IPS DF 6.9 (cell line): ENCODE measurements around the gene SIX4.
"Not testable (repeated sequence)": the region's sequence is repeated elsewhere in the genome, so short reads cannot be mapped to it uniquely, and the experiment has no call there.

ENCODE experiments used
- DNase-seq: peaks from one replicate; pipeline ENCODE4 v3.0.0-alpha.2; 2013; ENCODE audit warnings: low read depth, low spot score
- H3K27ac ChIP-seq: one replicate; pipeline ENCODE4 v1.5.1; 2013; ENCODE audit warnings: low read length, control low read depth
- H3K27me3 ChIP-seq: 2 replicates; pipeline ENCODE4 v1.6.1; 2013; ENCODE audit warnings: mild to moderate bottlenecking, low read length; ENCODE audit not compliant: control insufficient read depth, insufficient read depth
- H3K36me3 ChIP-seq: 2 replicates; pipeline ENCODE4 v1.6.1; 2013; ENCODE audit warnings: low read length; ENCODE audit not compliant: control insufficient read depth, insufficient read depth
- H3K4me1 ChIP-seq: 2 replicates; pipeline ENCODE4 v1.6.1; 2013; ENCODE audit warnings: low read length; ENCODE audit not compliant: control insufficient read depth, insufficient read depth
- H3K4me3 ChIP-seq: 2 replicates; pipeline ENCODE4 v1.5.1; 2013; ENCODE audit warnings: mild to moderate bottlenecking, low read length
- H3K9me3 ChIP-seq: 2 replicates; pipeline ENCODE4 v1.6.1; 2013; ENCODE audit warnings: low read length, inconsistent platforms; ENCODE audit not compliant: control insufficient read depth, insufficient read depth
- WGBS: extraction: QIAGEN DNeasy Blood & Tissue Kit; methylation state at CpG from one replicate; pipeline ENCODE4 v1.1.7; 2013; ENCODE audit warnings: mixed read lengths, missing lambda C conversion rate; ENCODE audit not compliant: insufficient read length, insufficient coverage; 5-methylcytosine and 5-hydroxymethylcytosine counted together

Gene SIX4

GRCh38 chr14:60744566-60744965, 20.4 kb upstream of the SIX4 start:
- Histone ChIP-seq H3K27ac (no peak overlapping the region), H3K27me3 (no peaks in the 10 kb centered on the region), H3K4me3 (no peak overlapping the region), H3K4me1 (no peaks in the 10 kb centered on the region), H3K36me3 (no peaks in the 10 kb centered on the region), H3K9me3 (no peaks in the 10 kb centered on the region)
- no peak for DNase-seq

GRCh38 chr14:60738843-60739508, 14.8 kb upstream of the SIX4 start:
- Histone ChIP-seq H3K4me3 (no peak overlapping the region), H3K36me3 (no peaks in the 10 kb centered on the region), H3K9me3 (no peaks in the 10 kb centered on the region), H3K27ac (no peak overlapping the region), H3K27me3 (no peaks in the 10 kb centered on the region), H3K4me1 (no peaks in the 10 kb centered on the region)
- no CpG with 5 or more reads among the region's 4 CpGs for WGBS
- DNase-seq, result no peak

DNA sequence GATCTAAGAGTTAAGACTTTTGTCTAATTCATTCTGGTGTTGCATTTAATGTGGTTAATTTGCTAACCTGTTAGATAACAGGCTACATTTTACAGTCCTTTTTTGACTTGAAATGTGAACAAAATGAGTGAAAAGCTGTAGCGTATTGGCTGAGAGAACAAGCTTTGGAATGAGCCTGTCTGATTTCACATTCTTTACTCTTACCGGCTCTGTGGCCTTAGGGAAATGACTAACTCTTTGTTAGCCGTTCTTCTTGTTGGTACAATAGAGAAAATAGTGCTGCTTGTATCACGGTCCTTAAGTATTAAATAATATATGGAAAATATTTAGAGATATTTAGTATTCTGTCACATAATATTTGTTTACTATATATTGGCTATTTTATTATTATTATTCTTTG, 12.3 kb upstream of the SIX4 start:
- H3K4me1 ChIP-seq, result no peaks in the 10 kb centered on the region
- no peaks in the 10 kb centered on the region for H3K27me3 ChIP-seq
- no peak overlapping the region for H3K4me3 ChIP-seq
- WGBS, result no CpG with 5 or more reads among the region's 4 CpGs
- no peaks in the 10 kb centered on the region for H3K36me3 ChIP-seq
- H3K9me3 ChIP-seq, result no peaks in the 10 kb centered on the region
- DNase-seq, result no peak
- H3K27ac ChIP-seq, result no peak overlapping the region

DNA sequence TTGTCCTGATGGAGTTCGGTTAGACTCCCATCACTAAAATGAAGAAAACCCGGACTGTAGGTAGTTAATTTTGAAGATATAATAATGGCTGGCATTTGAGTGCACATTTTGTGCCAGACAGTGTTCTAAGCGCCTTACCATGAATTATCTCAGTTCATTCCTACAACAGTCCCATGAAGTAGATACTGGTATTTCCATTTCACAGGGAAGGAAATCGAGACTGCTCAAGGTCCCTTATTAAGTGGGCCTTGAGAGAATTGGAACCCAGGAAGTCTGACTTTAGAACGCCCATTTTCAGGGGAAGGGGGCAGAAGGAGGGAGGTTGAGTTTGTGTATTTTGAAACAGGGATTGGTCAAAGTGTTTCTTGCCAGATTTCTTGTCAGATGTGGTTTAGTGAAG, 11.3 kb upstream of the SIX4 start:
- no peak overlapping the region for H3K27ac ChIP-seq
- H3K9me3 ChIP-seq, result no peaks in the 10 kb centered on the region
- H3K4me3 ChIP-seq, result peak overlapping the region; percentile 94; the same call in 1 of the 2 replicates
- no peaks in the 10 kb centered on the region for H3K36me3 ChIP-seq
- WGBS, result no CpG with 5 or more reads among the region's 5 CpGs
- DNase-seq, result no peak
- H3K4me1 ChIP-seq, result no peaks in the 10 kb centered on the region
- no peaks in the 10 kb centered on the region for H3K27me3 ChIP-seq

DNA sequence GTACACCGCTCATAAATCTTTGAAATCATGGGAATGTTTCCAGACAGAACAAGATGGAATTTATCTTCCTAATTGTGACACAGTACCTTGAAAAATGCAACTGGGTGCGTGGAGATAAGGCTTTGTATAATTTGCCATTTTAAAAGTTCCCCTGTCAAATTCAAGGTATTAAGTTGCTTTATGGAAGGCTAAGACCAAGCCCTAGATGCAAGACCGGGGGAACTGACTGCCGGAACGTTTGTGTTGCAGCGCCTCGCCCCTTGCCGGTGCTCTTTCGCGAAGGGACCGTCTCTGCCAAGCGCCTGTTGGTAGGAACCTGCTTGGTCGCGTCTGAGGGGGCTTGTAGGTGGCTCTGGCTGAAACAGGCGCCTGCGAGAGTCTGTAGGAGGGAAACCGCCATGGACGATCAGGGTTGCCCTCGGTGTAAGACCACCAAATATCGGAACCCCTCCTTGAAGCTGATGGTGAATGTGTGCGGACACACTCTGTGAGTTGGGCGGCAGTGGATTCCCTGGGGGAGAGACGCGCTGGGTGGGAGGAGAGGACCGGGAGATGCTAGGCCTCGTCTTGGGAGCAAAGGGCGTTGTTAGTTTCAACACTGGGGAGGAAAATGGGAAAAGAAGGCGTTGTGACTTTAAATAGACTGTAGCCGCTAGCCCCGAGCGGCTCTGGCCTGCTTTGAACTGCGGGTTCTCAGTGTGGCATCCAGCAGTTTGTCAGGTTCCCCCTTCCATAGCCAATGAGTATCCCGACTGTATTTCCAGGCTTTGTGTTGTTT, 10.5 kb upstream of the SIX4 start, which contains the start of gene MNAT1:
MNAT1 (plus strand) TSS at position 297 of the 778 bp plus-strand sequence; CDS start at position 399, 102 bp downstream.
- H3K27me3 ChIP-seq, result no peaks in the 10 kb centered on the region
- DNase-seq, result no peak
- no peaks in the 10 kb centered on the region for H3K9me3 ChIP-seq
- H3K4me3 ChIP-seq, result peak within 1 kb of the TSS; percentile 94
- no peaks in the 10 kb centered on the region for H3K36me3 ChIP-seq
- H3K27ac ChIP-seq, result no peak within 1 kb of the TSS
- no peaks in the 10 kb centered on the region for H3K4me1 ChIP-seq
- no CpG with 5 or more reads among the region's 33 CpGs for WGBS

GRCh38 chr14:60732840-60733483, 8.8 kb upstream of the SIX4 start:
- H3K4me1 ChIP-seq, result no peaks in the 10 kb centered on the region
- H3K27me3 ChIP-seq, result no peaks in the 10 kb centered on the region
- no peaks in the 10 kb centered on the region for H3K36me3 ChIP-seq
- DNase-seq, result no peak
- no peak overlapping the region for H3K4me3 ChIP-seq
- H3K27ac ChIP-seq, result no peak overlapping the region
- no CpG with 5 or more reads among the region's 4 CpGs for WGBS
- no peaks in the 10 kb centered on the region for H3K9me3 ChIP-seq

DNA sequence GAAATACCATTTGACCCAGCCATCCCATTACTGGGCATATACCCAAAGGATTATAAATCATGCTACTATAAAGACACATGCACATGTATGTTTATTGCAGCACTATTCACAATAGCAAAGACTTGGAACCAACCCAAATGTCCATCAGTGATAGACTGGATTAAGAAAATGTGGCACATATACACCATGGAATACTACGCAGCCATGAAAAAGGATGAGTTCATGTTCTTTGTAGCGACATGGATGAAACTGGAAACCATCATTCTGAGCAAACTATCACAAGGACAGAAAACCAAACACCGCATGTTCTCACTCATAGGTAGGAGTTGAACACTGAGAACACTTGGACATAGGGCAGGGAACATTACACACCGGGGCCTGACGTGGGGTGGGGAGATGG, 7.1 kb upstream of the SIX4 start:
- H3K4me1 ChIP-seq, H3K27me3 ChIP-seq, H3K27ac ChIP-seq, H3K4me3 ChIP-seq, H3K9me3 ChIP-seq, H3K36me3 ChIP-seq, DNase-seq: not testable (repeated sequence)
- WGBS, result no CpG with 5 or more reads among the region's 5 CpGs

DNA sequence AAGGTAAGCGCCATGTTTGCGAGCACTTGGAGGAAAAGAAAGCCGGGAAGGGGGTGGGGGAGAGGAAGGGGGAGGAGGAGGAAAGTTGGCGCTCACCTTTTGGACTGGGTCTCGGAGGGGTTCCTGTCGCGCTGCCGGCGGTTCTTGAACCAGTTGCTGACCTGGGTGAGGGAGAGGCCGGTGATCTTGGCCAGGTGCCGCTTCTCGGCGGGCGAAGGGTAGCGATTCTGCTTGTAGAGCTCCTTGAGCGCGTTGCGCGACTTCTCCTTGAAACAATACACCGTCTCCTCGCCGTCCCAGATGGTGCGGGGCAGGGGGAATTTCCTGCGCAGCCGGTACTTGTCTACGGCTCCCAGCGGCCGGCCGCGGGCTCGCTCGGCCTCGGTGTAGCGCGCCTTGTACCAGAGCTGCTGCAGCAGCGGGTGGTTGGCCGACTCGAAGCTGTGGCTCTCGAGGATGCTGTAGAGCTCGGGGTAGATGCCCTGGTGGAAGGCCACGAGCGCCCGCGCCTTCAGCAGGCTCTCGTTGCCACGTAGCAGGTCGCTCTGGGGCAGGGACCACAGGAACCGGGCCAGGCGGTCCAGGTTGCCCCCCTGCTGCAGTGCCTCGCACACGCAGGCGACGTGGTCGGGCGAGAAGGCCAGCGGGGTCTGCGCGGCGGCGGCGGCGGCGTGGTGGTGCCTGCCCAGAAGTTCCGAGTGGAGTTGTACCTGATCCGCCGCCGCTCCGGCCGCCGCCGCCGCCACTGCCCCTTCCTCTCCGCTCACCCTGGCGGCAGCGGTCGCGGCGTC, 840 bp downstream of the SIX4 start:
- H3K36me3 ChIP-seq, result peaks cover 6% of the 10 kb centered on the region
- H3K9me3 ChIP-seq, result no peaks in the 10 kb centered on the region
- H3K4me1 ChIP-seq, result peaks cover 2% of the 10 kb centered on the region; the same call in 1 of the 2 replicates
- WGBS, result no CpG with 5 or more reads among the region's 78 CpGs
- no peak for DNase-seq
- no peak overlapping the region for H3K27ac ChIP-seq
- no peaks in the 10 kb centered on the region for H3K27me3 ChIP-seq
- H3K4me3 ChIP-seq, result peak overlapping the region; percentile 88

DNA sequence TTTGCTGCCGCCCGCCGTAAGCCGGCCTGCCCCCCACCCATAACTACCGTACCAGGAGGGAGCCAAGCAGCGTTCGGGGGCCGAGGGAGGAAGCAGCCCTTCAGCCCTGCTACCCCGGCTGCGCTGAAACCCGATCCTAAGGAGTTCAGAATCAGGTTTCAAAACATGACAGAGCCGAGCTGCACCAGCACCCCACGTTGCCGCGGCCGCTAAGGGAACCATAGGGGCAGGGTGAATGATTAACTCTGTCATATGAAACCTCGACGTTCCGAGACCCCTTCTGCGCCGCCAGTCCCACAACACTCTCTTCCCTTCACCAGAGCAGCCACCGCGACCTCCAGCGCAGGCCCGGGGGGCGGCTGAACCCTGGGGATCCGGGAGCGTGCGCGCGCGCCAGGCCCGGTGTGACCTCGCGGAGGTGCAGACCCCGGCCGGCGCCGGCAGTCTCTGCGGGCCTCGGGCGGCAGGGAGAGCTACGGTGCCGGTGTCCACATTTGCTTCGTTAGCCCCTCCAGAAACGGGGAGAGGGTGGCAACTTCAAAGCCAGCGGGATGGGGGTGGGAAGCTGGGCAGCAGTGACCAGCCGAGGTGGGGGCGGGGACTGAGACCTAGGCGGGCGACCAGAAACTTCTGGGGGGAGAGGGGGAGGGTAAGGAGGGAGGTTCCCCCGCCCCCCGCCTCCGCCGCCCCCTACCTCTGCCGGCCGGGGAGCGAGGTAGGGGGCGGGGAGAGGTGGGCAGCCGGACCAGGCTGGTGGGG, 1.6 kb downstream of the SIX4 start:
- WGBS, result no CpG with 5 or more reads among the region's 60 CpGs
- no peak for DNase-seq
- peak overlapping the region; percentile 88 for H3K4me3 ChIP-seq
- no peaks in the 10 kb centered on the region for H3K9me3 ChIP-seq
- H3K27ac ChIP-seq, result no peak overlapping the region
- peaks cover 2% of the 10 kb centered on the region; the same call in 1 of the 2 replicates for H3K4me1 ChIP-seq
- H3K27me3 ChIP-seq, result no peaks in the 10 kb centered on the region
- H3K36me3 ChIP-seq, result peaks cover 6% of the 10 kb centered on the region

- Histone ChIP-seq H3K9me3 (no peaks in the 10 kb centered on the region), H3K36me3 (peaks cover 6% of the 10 kb centered on the region), H3K4me3 (peak overlapping the region; percentile 88), H3K27me3 (no peaks in the 10 kb centered on the region), H3K4me1 (peaks cover 2% of the 10 kb centered on the region; the same call in 1 of the 2 replicates), H3K27ac (no peak overlapping the region)
- DNase-seq, result no peak
- WGBS, result no CpG with 5 or more reads among the region's 11 CpGs
Measured at GRCh38 chr14:60722107-60722356, 2.1 kb downstream of the SIX4 start.
